Upper lobe of left lung (tissue), 6 donors: Measurements from ENCODE around the gene DACH1. TPM values are rescaled to one million over a fixed set of nuclear protein-coding genes. Genes with fewer than 3 reads are reported as not detected.
A peak's percentile ranks its signal among the peaks of the same experiment; 100 is the strongest.

ENCODE experiments used
- ATAC-seq, 2 donors: fragments of 200-7000 bp; cut with Tn5 transposase; one replicate each; pipeline ENCODE4 v1.9.1; 2022; ENCODE audit warnings: mild to moderate bottlenecking in 2 of 2, moderate library complexity in 2 of 2; ENCODE audit not compliant: low FRiP score in 2 of 2
- DNase-seq, 2 donors: peaks; one replicate each; pipeline ENCODE4 v3.0.0-alpha.2; 2019 to 2020
- H3K27ac ChIP-seq, 4 donors: fragments of 200-600 bp; sonication (generic); one replicate each; pipeline ENCODE4 v1.5.1; 2016 to 2019
- H3K27me3 ChIP-seq, 4 donors: fragments of 200-600 bp; sonication (generic); one replicate each; pipeline ENCODE4 v1.5.1; 2017 to 2019
- H3K36me3 ChIP-seq, 4 donors: fragments of 200-600 bp; sonication (generic); one replicate each; pipeline ENCODE4 v1.5.1; 2016 to 2019
- H3K4me1 ChIP-seq, 4 donors: fragments of 200-600 bp; sonication (generic); one replicate each; pipeline ENCODE4 v1.5.1; 2018 to 2019
- H3K4me3 ChIP-seq, 4 donors: fragments of 200-600 bp; sonication (generic); one replicate each; pipeline ENCODE4 v1.5.1; 2017 to 2019; ENCODE audit warnings: mild to moderate bottlenecking in 2 of 4, moderate library complexity in 1 of 4
- H3K9me3 ChIP-seq, 4 donors: fragments of 200-600 bp; sonication (generic); one replicate each; pipeline ENCODE4 v1.5.1; 2018 to 2019
- EP300 ChIP-seq, 4 donors: sonication (generic); formaldehyde crosslinking; IDR thresholded peaks; one replicate each; pipeline ENCODE4 v1.5.1; 2017; ENCODE audit warnings: antibody characterized with exemption in 4 of 4, control low read depth in 2 of 4
- POLR2A ChIP-seq, 4 donors: fragments of 450-650 bp; IDR thresholded peaks; one replicate each; pipeline ENCODE4 v1.5.1; 2016 to 2017; ENCODE audit warnings: antibody characterized with exemption in 4 of 4, mild to moderate bottlenecking in 2 of 4
- POLR2AphosphoS5 ChIP-seq, 2 donors: sonication (generic); formaldehyde crosslinking; IDR thresholded peaks; one replicate each; pipeline ENCODE4 v1.5.1; 2017; ENCODE audit warnings: antibody characterized with exemption in 2 of 2
- WGBS, 2 donors: methylation state at CpG; one replicate each; pipeline ENCODE4 v1.1.5; 2017 to 2018; 5-methylcytosine and 5-hydroxymethylcytosine counted together
- total RNA-seq, 6 donors: library from RNA; depleted of rRNA in 4 of 6; stranded (reverse); fragments of >200 nt in 4 of 6; gene quantifications; one replicate each; pipeline versions ENCODE4 v1.1.0 to v1.2.1, GENCODE V29; 2016 to 2021
- TF ChIP-seq, protein P1 (sequence below), 6 experiments: fragments of 450-650 bp in 4 of 6; fragments of 200-600 bp in 2 of 6; sonication (generic) in 2 of 6; IDR thresholded peaks; one replicate each; pipeline ENCODE4 v1.5.1; 2016 to 2019; ENCODE audit warnings: antibody characterized with exemption in 6 of 6
- donor health status: DM: no; HTN: no; CAD: no; lungs with moderate emphysema.
- donor health status: DM: no; HTN: yes; CAD: no; lungs with severe emphysema.

The DACH1 gene
- total RNA-seq, 6 donors from 2014 or later: 4.7 to 10.5 (median 6.7) TPM

DNA sequence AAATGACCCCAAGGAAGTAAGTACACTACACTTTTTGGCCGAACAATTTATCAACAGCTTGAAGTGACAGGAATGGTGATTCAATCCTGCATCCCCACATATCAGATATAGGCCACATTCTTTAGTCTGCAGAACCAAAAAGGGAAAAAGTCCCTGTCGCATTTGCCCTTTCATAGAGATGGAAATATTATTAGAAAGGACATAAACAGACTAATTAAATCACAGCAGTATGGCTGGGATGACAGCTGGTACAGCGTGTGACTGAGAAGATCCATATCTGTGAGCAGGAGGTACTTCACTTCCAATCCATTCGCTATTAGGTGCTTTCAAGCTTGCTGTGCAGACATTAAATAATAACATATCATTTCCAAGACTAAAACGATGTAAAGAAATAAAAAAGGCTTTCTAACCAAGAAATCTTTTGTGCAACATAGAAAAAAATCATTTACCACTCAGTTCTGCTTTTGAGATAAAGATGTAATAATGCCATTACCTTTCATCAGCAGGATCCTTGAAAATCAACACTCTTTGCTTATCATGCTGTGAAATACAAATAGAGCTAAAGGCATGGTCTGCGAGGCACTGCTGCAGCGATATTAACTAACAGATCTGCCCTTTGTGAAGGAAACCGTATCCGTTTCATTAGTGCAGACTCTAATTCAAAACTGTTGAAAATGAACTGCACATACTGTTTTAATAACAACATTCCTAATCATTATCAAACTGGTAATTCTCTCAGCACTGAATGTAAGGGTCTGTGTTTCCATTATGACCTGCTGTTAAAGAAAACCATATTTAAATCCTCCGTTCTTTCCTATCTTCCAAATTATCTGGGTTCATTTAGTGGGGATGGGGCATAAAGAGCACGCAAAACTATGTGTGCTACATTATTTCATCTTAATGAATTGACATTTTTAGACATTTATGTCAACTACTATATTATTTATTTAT, 245.6 kb downstream of the DACH1 start:
- Histone ChIP-seq H3K36me3 (no peaks in the 10 kb centered on the region), H3K4me1 (peaks cover 6 to 26% (median 15%) of the 10 kb centered on the region in 4 donors), H3K4me3 (no peak overlapping the region), H3K27me3 (no peaks in the 10 kb centered on the region), H3K9me3 (no peaks in the 10 kb centered on the region), H3K27ac (no peak overlapping the region)
- ATAC-seq (no peak), DNase-seq (no peak)
- WGBS, 2 donors: 51 to 54% methylated on average over 11 of the region's 11 CpGs
- TF ChIP-seq POLR2A (IDR thresholded peaks at IDR 0.05) (no peak), POLR2AphosphoS5 (IDR thresholded peaks at IDR 0.05) (no peak), EP300 (IDR thresholded peaks at IDR 0.05) (no peak)
- TF ChIP-seq, protein P1, sequence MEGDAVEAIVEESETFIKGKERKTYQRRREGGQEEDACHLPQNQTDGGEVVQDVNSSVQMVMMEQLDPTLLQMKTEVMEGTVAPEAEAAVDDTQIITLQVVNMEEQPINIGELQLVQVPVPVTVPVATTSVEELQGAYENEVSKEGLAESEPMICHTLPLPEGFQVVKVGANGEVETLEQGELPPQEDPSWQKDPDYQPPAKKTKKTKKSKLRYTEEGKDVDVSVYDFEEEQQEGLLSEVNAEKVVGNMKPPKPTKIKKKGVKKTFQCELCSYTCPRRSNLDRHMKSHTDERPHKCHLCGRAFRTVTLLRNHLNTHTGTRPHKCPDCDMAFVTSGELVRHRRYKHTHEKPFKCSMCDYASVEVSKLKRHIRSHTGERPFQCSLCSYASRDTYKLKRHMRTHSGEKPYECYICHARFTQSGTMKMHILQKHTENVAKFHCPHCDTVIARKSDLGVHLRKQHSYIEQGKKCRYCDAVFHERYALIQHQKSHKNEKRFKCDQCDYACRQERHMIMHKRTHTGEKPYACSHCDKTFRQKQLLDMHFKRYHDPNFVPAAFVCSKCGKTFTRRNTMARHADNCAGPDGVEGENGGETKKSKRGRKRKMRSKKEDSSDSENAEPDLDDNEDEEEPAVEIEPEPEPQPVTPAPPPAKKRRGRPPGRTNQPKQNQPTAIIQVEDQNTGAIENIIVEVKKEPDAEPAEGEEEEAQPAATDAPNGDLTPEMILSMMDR (IDR thresholded peaks at IDR 0.05): no peak

DNA sequence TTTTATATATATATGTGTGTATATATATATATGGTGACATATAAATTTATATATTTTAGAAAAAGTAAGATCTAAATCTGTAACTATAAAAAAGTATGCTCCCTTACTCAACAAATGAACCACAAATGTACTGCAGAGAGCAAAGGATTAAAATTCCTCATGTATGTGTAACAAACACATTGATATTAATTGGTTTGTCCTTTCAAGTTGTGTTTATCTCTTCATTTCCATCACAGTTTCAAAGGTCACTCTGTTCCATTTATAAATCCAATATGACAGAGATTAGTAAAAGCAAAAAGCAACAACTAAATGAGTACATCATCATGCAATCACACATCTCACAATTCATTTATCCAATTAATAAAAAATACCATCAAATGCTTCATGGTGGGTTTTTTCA, 247.9 kb downstream of the DACH1 start:
- ATAC-seq: no peak
- Histone ChIP-seq H3K9me3 (no peaks in the 10 kb centered on the region), H3K4me1 (peaks cover 6 to 14% (median 10%) of the 10 kb centered on the region in 4 donors), H3K4me3 (no peak overlapping the region), H3K36me3 (no peaks in the 10 kb centered on the region), H3K27ac (no peak overlapping the region), H3K27me3 (no peaks in the 10 kb centered on the region)
- DNase-seq: no peak
- TF ChIP-seq EP300 (IDR thresholded peaks at IDR 0.05): no peak

DNA sequence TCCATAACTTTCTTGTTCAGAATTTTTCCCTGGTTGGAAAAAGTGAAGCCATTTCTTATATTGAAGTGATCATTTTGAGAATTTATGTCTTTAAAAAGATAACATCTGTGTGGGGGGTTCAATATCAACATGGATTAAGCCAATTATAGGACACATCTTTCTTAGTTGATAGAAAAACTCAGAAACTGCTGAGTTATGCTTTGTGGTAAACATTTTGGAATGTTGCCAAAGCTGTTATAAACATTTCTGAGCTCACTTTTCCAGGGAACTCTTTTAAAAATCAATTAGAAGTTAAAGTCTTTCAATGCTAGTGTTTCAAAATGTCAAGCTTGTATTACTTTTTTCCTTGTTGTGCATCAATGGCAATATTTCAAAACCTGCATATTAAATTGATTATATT, 248.8 kb downstream of the DACH1 start:
- TF ChIP-seq EP300 (IDR thresholded peaks at IDR 0.05) (no peak), POLR2AphosphoS5 (IDR thresholded peaks at IDR 0.05) (no peak), POLR2A (IDR thresholded peaks at IDR 0.05) (no peak)
- TF ChIP-seq, protein P1 (IDR thresholded peaks at IDR 0.05): no peak
- Histone ChIP-seq H3K9me3 (no peaks in the 10 kb centered on the region), H3K4me3 (no peak overlapping the region), H3K27ac (no peak overlapping the region), H3K36me3 (no peaks in the 10 kb centered on the region), H3K27me3 (no peaks in the 10 kb centered on the region), H3K4me1 (peaks cover 6 to 14% (median 10%) of the 10 kb centered on the region in 4 donors)
- ATAC-seq: no peak
- no peak for DNase-seq

DNA sequence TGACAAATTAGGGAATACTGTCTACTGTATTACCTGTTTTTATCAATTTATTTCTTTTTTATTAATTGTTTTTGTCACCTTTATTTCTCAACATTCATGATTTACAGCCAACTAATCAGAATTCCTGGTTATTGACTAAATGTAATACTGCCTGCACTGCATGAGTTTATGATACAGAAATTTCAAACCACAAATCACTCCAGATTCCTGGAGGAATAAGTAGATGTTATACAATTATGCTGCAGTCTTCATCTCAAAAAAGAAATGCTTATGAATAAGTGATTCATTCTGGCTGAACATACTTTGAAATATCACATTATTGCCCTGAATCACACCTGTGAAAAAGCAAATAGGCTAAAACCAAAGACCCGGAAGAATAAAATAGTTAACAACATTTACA, 249.7 kb downstream of the DACH1 start:
- peaks cover 6 to 14% (median 10%) of the 10 kb centered on the region in 4 donors for H3K4me1 ChIP-seq
- no peaks in the 10 kb centered on the region for H3K9me3 ChIP-seq
- ATAC-seq (no peak), DNase-seq (no peak)
- TF ChIP-seq POLR2A (IDR thresholded peaks at IDR 0.05): no peak
- no peak for TF ChIP-seq POLR2AphosphoS5 (IDR thresholded peaks at IDR 0.05)
- no peak for TF ChIP-seq EP300 (IDR thresholded peaks at IDR 0.05)
- TF ChIP-seq, protein P1 (IDR thresholded peaks at IDR 0.05): no peak
- H3K36me3 ChIP-seq: no peaks in the 10 kb centered on the region
- H3K4me3 ChIP-seq: no peak overlapping the region
- no peak overlapping the region for H3K27ac ChIP-seq
- H3K27me3 ChIP-seq: no peaks in the 10 kb centered on the region
- 89% methylated on average over 1 of the region's 1 CpG for WGBS, 2 donors

DNA sequence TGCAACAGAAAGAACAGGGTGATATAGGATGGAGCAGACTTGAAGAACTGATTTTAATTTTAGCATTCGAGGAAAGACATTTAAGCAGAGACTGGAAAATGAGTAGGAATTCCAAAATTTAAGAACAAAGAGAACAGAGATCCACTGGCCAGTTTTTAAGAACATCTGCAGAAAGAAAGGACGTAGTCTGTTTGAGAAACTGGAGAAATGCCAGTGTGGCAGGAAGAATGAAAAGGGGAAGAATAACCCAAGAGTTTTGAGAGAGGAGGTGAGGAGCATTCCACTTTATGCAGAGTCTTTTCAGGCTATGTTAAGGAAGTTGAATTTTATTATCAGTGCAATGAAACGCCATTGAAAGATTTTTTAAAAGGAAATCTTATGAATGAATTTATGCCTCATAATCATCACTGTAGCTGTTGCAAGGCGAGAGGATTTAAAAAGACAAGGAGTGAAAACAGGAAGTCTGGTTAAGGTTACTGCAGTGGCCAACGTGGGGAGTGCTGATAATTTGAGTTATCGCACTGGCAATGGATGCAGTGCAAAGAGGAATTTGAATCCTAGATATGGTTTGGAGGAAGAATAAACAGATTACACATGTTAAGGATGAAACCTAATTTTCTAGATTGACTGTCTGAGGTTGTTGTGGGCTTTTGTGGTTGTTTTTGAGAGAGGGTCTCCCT, 253.8 kb downstream of the DACH1 start:
- Histone ChIP-seq H3K36me3 (no peaks in the 10 kb centered on the region), H3K4me3 (no peak overlapping the region), H3K27me3 (no peaks in the 10 kb centered on the region), H3K27ac (no peak overlapping the region), H3K4me1 (no peaks in the 10 kb centered on the region), H3K9me3 (no peaks in the 10 kb centered on the region)
- no peak for TF ChIP-seq EP300 (IDR thresholded peaks at IDR 0.05)
- TF ChIP-seq POLR2A (IDR thresholded peaks at IDR 0.05): no peak
- no peak for TF ChIP-seq POLR2AphosphoS5 (IDR thresholded peaks at IDR 0.05)
- TF ChIP-seq, protein P1 (IDR thresholded peaks at IDR 0.05): no peak
- ATAC-seq (peak in 1 of 2 donors; percentile 31), DNase-seq (no peak)
- 48 to 55% methylated on average over 6 of the region's 6 CpGs for WGBS, 2 donors
